Measurements from ENCODE around the gene METTL14. TPM values are rescaled to one million over a fixed set of nuclear protein-coding genes. Genes with fewer than 3 reads are reported as not detected.

METTL14 gene
- total RNA-seq, 1 donor from 2014 or later: 45.0 TPM

DNA sequence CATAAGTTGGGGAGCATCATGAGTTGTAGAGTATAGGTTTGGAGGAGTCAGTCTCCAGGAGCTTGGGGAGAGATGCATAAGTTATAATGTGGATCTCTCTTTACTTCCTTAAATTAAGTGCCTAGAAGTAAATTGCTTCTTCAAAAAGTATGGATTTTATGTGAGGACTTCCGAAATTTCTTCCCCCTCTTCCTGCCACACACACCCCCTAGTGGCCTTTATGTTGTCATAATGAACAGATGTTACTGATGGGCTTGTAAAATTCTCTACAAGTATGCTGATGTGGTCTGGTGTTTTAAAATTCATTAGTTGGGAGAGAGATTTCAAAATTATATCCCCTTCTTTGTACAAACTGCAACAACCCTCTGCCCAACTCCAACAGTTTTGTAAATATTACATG, 2.3 kb upstream of the METTL14 start:
- peaks cover 9% of the 10 kb centered on the region for H3K4me1 Mint-ChIP-seq (ENCODE audit: unreplicated experiment)
- H3K27me3 Mint-ChIP-seq (ENCODE audit: unreplicated experiment): peaks cover 3% of the 10 kb centered on the region
- no peak for DNase-seq (ENCODE audit: low spot score)
- H3K36me3 Mint-ChIP-seq (ENCODE audit: low read depth, unreplicated experiment): peaks cover 4% of the 10 kb centered on the region
- no peak overlapping the region for H3K4me3 Mint-ChIP-seq (ENCODE audit: unreplicated experiment)
- no peaks in the 10 kb centered on the region for H3K9me3 Mint-ChIP-seq (ENCODE audit: unreplicated experiment)
- H3K27ac Mint-ChIP-seq (ENCODE audit: unreplicated experiment): peak overlapping the region; percentile 65
- TF ChIP-seq, protein P1, sequence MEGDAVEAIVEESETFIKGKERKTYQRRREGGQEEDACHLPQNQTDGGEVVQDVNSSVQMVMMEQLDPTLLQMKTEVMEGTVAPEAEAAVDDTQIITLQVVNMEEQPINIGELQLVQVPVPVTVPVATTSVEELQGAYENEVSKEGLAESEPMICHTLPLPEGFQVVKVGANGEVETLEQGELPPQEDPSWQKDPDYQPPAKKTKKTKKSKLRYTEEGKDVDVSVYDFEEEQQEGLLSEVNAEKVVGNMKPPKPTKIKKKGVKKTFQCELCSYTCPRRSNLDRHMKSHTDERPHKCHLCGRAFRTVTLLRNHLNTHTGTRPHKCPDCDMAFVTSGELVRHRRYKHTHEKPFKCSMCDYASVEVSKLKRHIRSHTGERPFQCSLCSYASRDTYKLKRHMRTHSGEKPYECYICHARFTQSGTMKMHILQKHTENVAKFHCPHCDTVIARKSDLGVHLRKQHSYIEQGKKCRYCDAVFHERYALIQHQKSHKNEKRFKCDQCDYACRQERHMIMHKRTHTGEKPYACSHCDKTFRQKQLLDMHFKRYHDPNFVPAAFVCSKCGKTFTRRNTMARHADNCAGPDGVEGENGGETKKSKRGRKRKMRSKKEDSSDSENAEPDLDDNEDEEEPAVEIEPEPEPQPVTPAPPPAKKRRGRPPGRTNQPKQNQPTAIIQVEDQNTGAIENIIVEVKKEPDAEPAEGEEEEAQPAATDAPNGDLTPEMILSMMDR (IDR thresholded peaks at IDR 0.05; ENCODE audit: unreplicated experiment): peak; percentile 49

DNA sequence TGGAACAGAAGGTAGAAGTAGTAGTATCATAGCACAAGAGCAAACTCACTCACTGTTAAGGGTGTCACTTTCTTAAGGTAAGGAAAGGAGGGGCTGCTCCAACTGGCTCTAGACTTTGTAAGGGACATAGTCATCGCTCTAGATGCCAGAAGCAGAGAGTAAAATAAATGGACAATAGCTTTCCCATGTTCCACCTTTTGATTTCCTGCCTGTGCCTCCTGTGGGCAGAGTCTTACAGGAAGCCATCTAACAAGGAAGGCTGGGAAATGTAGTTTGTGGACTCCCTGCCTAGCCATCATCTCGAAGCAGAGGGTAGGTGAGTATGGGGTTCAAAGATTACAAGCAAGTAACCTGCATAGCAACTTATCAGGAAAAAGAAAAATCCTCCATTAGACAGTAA, 1.7 kb upstream of the METTL14 start:
- H3K27me3 Mint-ChIP-seq (ENCODE audit: unreplicated experiment): peaks cover 3% of the 10 kb centered on the region
- DNase-seq (ENCODE audit: low spot score): no peak
- H3K4me1 Mint-ChIP-seq (ENCODE audit: unreplicated experiment): peaks cover 9% of the 10 kb centered on the region
- peaks cover 4% of the 10 kb centered on the region for H3K36me3 Mint-ChIP-seq (ENCODE audit: low read depth, unreplicated experiment)
- H3K27ac Mint-ChIP-seq (ENCODE audit: unreplicated experiment): peak overlapping the region; percentile 65
- TF ChIP-seq, protein P1 (IDR thresholded peaks at IDR 0.05; ENCODE audit: unreplicated experiment): no peak
- H3K4me3 Mint-ChIP-seq (ENCODE audit: unreplicated experiment): no peak overlapping the region
- no peaks in the 10 kb centered on the region for H3K9me3 Mint-ChIP-seq (ENCODE audit: unreplicated experiment)

DNA sequence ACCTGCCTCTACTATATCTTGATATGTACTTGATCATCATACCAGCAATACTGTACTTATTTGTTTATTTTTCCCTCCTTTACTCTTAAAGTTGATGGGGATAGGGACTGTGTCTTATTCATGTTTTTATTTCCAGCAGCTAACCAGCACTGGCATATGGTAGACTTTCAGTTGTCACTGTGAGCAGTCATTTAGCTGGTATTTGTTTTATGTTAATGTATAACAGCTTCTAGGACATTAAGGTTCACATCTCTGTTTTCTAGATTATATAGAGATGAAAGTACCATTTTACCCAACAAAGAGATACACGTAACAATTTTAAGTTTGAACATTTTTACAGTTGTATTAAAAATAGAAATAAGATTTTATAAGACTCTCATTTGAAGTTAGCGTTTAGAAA, 17.9 kb downstream of the METTL14 start:
- H3K9me3 Mint-ChIP-seq (ENCODE audit: unreplicated experiment): no peaks in the 10 kb centered on the region
- H3K4me3 Mint-ChIP-seq (ENCODE audit: unreplicated experiment): no peak overlapping the region
- no peaks in the 10 kb centered on the region for H3K27me3 Mint-ChIP-seq (ENCODE audit: unreplicated experiment)
- DNase-seq (ENCODE audit: low spot score): no peak
- no peaks in the 10 kb centered on the region for H3K4me1 Mint-ChIP-seq (ENCODE audit: unreplicated experiment)
- TF ChIP-seq, protein P1 (IDR thresholded peaks at IDR 0.05; ENCODE audit: unreplicated experiment): no peak
- H3K36me3 Mint-ChIP-seq (ENCODE audit: low read depth, unreplicated experiment): peaks cover 23% of the 10 kb centered on the region
- H3K27ac Mint-ChIP-seq (ENCODE audit: unreplicated experiment): no peak overlapping the region

DNA sequence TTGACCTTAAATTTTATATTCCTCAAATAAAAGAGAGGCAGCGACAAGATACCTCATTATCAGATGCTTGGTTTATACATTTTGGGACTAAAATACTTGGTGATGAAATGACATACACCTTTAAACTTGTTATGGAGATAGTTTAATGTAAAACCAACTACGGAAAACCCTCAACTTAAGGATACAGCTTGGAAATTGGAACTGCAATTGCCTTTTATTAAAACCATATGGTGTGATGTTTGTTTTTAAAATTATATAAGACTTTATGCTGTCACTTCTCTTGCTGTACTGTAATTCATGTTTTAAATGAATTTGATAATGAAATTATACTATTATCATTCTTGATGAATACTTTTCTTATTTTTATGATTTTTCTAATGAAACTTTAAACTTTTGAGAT, 25.9 kb downstream of the METTL14 start:
- Mint-ChIP-seq H3K9me3 (ENCODE audit: unreplicated experiment) (no peaks in the 10 kb centered on the region), H3K27ac (ENCODE audit: unreplicated experiment) (no peak overlapping the region)
- DNase-seq (ENCODE audit: low spot score): no peak

DNA sequence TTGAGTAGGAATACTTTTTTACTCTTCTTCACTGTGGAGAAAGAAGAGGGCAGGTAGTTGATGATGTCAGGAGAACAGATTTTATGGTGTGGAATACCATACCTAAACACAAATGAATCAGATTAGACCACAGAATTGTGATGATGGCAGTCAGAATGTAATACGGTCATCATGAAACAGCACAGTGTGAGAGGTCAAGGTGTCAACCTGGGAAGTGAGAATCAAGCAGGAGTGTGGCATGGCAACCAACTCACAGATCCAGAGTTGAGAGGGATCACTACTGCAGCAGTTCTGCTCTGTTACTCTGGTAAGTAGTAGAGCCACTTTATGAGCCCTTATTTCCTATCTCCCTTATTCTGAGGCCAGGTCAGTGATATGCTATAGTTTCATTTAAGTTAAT, 27.7 kb downstream of the METTL14 start:
- Mint-ChIP-seq H3K4me1 (ENCODE audit: unreplicated experiment) (peaks cover 7% of the 10 kb centered on the region), H3K4me3 (ENCODE audit: unreplicated experiment) (no peak overlapping the region), H3K9me3 (ENCODE audit: unreplicated experiment) (no peaks in the 10 kb centered on the region), H3K27ac (ENCODE audit: unreplicated experiment) (no peak overlapping the region), H3K36me3 (ENCODE audit: low read depth, unreplicated experiment) (peaks cover 17% of the 10 kb centered on the region), H3K27me3 (ENCODE audit: unreplicated experiment) (no peaks in the 10 kb centered on the region)
- DNase-seq (ENCODE audit: low spot score): no peak
- TF ChIP-seq, protein P1 (IDR thresholded peaks at IDR 0.05; ENCODE audit: unreplicated experiment): no peak

More for the DNA sequence above, 25.9 kb downstream of the METTL14 start:
- Mint-ChIP-seq H3K4me3 (ENCODE audit: unreplicated experiment) (no peak overlapping the region), H3K36me3 (ENCODE audit: low read depth, unreplicated experiment) (peaks cover 20% of the 10 kb centered on the region), H3K27me3 (ENCODE audit: unreplicated experiment) (no peaks in the 10 kb centered on the region), H3K4me1 (ENCODE audit: unreplicated experiment) (peaks cover 4% of the 10 kb centered on the region)
- TF ChIP-seq, protein P1 (IDR thresholded peaks at IDR 0.05; ENCODE audit: unreplicated experiment): no peak

Data from endothelial cell (in vitro differentiated cells).